GM12872 (cell line): ENCODE data around the gene PLEKHA4.

Experiments used
- TF ChIP-seq, protein P1 (sequence below): IDR thresholded peaks from 3 replicates; pipeline ENCODE4 v1.5.1; 2011; ENCODE audit warnings: low read depth, mild to moderate bottlenecking, low read length, moderate library complexity; ENCODE audit not compliant: insufficient read depth

The PLEKHA4 gene, protein sequence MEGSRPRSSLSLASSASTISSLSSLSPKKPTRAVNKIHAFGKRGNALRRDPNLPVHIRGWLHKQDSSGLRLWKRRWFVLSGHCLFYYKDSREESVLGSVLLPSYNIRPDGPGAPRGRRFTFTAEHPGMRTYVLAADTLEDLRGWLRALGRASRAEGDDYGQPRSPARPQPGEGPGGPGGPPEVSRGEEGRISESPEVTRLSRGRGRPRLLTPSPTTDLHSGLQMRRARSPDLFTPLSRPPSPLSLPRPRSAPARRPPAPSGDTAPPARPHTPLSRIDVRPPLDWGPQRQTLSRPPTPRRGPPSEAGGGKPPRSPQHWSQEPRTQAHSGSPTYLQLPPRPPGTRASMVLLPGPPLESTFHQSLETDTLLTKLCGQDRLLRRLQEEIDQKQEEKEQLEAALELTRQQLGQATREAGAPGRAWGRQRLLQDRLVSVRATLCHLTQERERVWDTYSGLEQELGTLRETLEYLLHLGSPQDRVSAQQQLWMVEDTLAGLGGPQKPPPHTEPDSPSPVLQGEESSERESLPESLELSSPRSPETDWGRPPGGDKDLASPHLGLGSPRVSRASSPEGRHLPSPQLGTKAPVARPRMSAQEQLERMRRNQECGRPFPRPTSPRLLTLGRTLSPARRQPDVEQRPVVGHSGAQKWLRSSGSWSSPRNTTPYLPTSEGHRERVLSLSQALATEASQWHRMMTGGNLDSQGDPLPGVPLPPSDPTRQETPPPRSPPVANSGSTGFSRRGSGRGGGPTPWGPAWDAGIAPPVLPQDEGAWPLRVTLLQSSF

DNA sequence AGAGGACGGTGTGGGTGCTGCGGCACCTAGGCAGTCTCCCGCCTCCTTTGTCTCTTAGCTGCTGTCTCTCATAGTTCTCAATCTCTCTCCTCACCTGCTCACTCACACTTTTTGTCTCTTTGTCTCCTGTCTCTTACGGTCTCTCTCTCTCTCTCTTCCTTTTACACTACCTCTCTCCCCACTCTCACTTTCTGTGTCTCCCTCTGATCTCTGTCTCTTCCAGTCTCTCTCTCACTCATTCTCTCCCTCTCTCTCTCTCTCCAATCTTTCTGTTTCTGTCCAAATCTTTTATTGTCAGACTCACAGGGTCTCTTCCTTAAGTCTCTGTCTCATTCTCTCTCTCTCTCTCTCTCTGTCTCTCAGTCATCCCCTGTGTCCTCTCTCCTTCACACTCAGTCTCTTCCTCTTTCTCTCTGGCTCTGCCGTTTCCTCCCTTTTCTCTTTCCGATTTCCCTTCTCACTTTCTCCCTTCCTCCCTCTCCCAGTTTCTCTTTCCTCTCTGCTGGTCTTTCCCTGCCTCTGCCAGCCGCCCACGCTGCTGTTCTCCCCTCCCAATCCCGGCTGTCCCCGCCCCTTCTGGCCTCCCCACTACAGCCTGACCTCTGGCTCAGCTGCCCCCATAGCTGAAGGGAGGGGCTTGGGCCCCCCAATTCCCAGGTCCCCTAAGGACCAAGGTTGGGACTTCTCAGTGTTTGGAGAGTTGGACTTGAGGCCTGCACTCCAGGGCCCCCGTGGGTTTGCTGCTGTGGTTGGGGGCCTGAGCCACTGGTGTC lies at the start of gene PLEKHA4:
PLEKHA4 (minus strand) TSS at position 504 of the 773 bp plus-strand sequence. CDS start 997 bp downstream, outside the sequence.
- TF ChIP-seq, protein P1, sequence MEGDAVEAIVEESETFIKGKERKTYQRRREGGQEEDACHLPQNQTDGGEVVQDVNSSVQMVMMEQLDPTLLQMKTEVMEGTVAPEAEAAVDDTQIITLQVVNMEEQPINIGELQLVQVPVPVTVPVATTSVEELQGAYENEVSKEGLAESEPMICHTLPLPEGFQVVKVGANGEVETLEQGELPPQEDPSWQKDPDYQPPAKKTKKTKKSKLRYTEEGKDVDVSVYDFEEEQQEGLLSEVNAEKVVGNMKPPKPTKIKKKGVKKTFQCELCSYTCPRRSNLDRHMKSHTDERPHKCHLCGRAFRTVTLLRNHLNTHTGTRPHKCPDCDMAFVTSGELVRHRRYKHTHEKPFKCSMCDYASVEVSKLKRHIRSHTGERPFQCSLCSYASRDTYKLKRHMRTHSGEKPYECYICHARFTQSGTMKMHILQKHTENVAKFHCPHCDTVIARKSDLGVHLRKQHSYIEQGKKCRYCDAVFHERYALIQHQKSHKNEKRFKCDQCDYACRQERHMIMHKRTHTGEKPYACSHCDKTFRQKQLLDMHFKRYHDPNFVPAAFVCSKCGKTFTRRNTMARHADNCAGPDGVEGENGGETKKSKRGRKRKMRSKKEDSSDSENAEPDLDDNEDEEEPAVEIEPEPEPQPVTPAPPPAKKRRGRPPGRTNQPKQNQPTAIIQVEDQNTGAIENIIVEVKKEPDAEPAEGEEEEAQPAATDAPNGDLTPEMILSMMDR = no peak

- TF ChIP-seq, protein P1 = no peak
Observed at GRCh38 chr19:48918071-48918470, 49.7 kb upstream of the PLEKHA4 start.

GRCh38 chr19:48915757-48916156 lies 47.3 kb upstream of the PLEKHA4 start:
- TF ChIP-seq, protein P1 = no peak

DNA sequence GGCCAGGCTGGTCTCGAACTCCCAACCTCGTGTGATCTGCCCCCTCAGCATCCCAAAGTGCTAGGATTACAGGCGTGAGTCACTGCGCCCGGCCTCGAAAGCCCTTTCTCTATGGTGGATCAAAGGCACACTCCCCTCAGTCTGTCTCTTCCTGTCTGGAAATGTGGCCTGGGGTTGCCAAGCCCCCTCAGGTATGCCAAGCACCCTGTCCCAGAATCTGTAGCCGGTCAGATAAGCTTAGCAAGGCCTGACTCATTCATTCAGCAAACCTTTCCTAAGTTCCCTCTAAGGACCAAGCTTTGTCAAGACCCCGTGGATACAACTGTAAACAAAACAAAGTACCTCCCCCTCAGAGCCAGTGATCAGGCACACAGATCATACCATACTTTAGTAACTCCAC lies 45.8 kb upstream of the PLEKHA4 start:
- TF ChIP-seq, protein P1 = no peak

- TF ChIP-seq, protein P1 = no peak
Observed at GRCh38 chr19:48913114-48913889, 44.9 kb upstream of the PLEKHA4 start.

- TF ChIP-seq, protein P1 = no peak
Observed at GRCh38 chr19:48910803-48911202, 42.4 kb upstream of the PLEKHA4 start.
